ENCODE results near the gene OR2AT4.

OR2AT4 gene

GRCh38 chr11:75096456-75097172 is at the start of gene OR2AT4:
OR2AT4 (minus strand) TSS chr11:75096876.
- TF ChIP-seq EP300 (IDR thresholded peaks at IDR 0.05; ENCODE audit: borderline replicate concordance) (no peak), MAX (IDR thresholded peaks at IDR 0.05) (no peak), CREB1 (IDR thresholded peaks at IDR 0.05; ENCODE audit: low read depth) (no peak), REST (IDR thresholded peaks at IDR 0.05; ENCODE audit: low read depth) (no peak), NFIC (IDR thresholded peaks at IDR 0.05) (no peak), TAF1 (IDR thresholded peaks at IDR 0.05; ENCODE audit: low read depth) (no peak), EGR1 (IDR thresholded peaks at IDR 0.05) (no peak), CEBPB (IDR thresholded peaks at IDR 0.05) (no peak), FOXM1 (IDR thresholded peaks at IDR 0.05; ENCODE audit: borderline replicate concordance, low read depth) (no peak), TCF12 (IDR thresholded peaks at IDR 0.05; ENCODE audit: low read depth) (no peak), ZBTB7A (IDR thresholded peaks at IDR 0.05; ENCODE audit: low read depth) (no peak), YY1 (IDR thresholded peaks at IDR 0.05; ENCODE audit: low read depth) (no peak)

GRCh38 chr11:75145972-75146519 is 49.4 kb upstream of the OR2AT4 start:
- TF ChIP-seq RAD21 (IDR thresholded peaks at IDR 0.05; ENCODE audit: low read depth) (no peak), TCF12 (IDR thresholded peaks at IDR 0.05; ENCODE audit: low read depth) (no peak), MAX (IDR thresholded peaks at IDR 0.05) (no peak), CREB1 (IDR thresholded peaks at IDR 0.05; ENCODE audit: low read depth) (no peak)

- no peak for TF ChIP-seq TAF1 (IDR thresholded peaks at IDR 0.05; ENCODE audit: low read depth)
- TF ChIP-seq RAD21 (IDR thresholded peaks at IDR 0.05; ENCODE audit: low read depth): no peak
- TF ChIP-seq CEBPB (IDR thresholded peaks at IDR 0.05): no peak
- TF ChIP-seq TCF12 (IDR thresholded peaks at IDR 0.05; ENCODE audit: low read depth): no peak
- TF ChIP-seq ZBTB7A (IDR thresholded peaks at IDR 0.05; ENCODE audit: low read depth): no peak
- no peak for TF ChIP-seq EGR1 (IDR thresholded peaks at IDR 0.05)
- no peak for TF ChIP-seq FOXM1 (IDR thresholded peaks at IDR 0.05; ENCODE audit: borderline replicate concordance, low read depth)
- TF ChIP-seq MAX (IDR thresholded peaks at IDR 0.05): no peak
- no peak for TF ChIP-seq REST (IDR thresholded peaks at IDR 0.05; ENCODE audit: low read depth)
- TF ChIP-seq TEAD4 (IDR thresholded peaks at IDR 0.05): no peak
- TF ChIP-seq EP300 (IDR thresholded peaks at IDR 0.05; ENCODE audit: borderline replicate concordance): no peak
- no peak for TF ChIP-seq YY1 (IDR thresholded peaks at IDR 0.05; ENCODE audit: low read depth)
- TF ChIP-seq NFIC (IDR thresholded peaks at IDR 0.05): no peak
- TF ChIP-seq CREB1 (IDR thresholded peaks at IDR 0.05; ENCODE audit: low read depth): no peak
- TF ChIP-seq USF1 (IDR thresholded peaks at IDR 0.05): no peak
Observed at GRCh38 chr11:75145196-75145971, 48.7 kb upstream of the OR2AT4 start.

- TF ChIP-seq EP300 (IDR thresholded peaks at IDR 0.05; ENCODE audit: borderline replicate concordance): no peak
- no peak for TF ChIP-seq REST (IDR thresholded peaks at IDR 0.05; ENCODE audit: low read depth)
- TF ChIP-seq FOXM1 (IDR thresholded peaks at IDR 0.05; ENCODE audit: borderline replicate concordance, low read depth): no peak
- no peak for TF ChIP-seq NFIC (IDR thresholded peaks at IDR 0.05)
- TF ChIP-seq TAF1 (IDR thresholded peaks at IDR 0.05; ENCODE audit: low read depth): no peak
- no peak for TF ChIP-seq TEAD4 (IDR thresholded peaks at IDR 0.05)
- no peak for TF ChIP-seq YY1 (IDR thresholded peaks at IDR 0.05; ENCODE audit: low read depth)
- TF ChIP-seq CEBPB (IDR thresholded peaks at IDR 0.05): no peak
- TF ChIP-seq USF1 (IDR thresholded peaks at IDR 0.05): no peak
- TF ChIP-seq CREB1 (IDR thresholded peaks at IDR 0.05; ENCODE audit: low read depth): no peak
- TF ChIP-seq EGR1 (IDR thresholded peaks at IDR 0.05): no peak
- TF ChIP-seq ZBTB7A (IDR thresholded peaks at IDR 0.05; ENCODE audit: low read depth): no peak
- no peak for TF ChIP-seq RAD21 (IDR thresholded peaks at IDR 0.05; ENCODE audit: low read depth)
- no peak for TF ChIP-seq TCF12 (IDR thresholded peaks at IDR 0.05; ENCODE audit: low read depth)
- TF ChIP-seq MAX (IDR thresholded peaks at IDR 0.05): no peak
Observed at GRCh38 chr11:75144716-75145014, 48.0 kb upstream of the OR2AT4 start.

All from Ishikawa (cell line).